ENCODE data around the gene CACNA1E.

Gene CACNA1E

DNA sequence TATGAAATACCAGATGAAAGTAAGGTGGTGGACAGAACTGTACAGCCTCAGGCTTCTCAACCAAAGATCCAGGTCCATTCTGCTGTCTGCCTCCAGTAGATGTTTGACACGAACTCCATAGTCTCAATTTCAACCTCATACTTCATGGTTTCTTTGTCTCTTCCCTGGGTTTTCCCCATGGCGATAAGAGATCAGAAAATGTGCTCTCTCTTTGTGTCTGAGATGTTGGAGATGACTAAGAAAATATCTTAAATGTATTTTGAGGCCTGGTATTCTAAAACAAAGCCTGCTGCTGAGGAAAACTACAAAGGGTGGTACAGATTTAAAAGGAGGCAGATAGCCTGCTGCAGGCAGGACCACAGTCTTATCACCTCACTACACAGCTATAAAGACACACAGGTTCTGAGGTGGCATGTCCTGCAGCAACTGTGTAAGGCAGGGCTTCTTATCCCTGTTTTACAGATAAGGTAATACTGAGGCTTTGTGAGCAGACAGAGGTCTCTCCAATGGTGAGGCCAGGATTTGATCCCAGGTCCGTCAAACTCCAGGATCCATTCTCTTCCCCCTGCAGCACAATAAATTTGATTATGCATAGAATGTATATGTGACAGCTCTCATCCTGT is 40.0 kb upstream of the CACNA1E start:
- TF ChIP-seq, protein P1, sequence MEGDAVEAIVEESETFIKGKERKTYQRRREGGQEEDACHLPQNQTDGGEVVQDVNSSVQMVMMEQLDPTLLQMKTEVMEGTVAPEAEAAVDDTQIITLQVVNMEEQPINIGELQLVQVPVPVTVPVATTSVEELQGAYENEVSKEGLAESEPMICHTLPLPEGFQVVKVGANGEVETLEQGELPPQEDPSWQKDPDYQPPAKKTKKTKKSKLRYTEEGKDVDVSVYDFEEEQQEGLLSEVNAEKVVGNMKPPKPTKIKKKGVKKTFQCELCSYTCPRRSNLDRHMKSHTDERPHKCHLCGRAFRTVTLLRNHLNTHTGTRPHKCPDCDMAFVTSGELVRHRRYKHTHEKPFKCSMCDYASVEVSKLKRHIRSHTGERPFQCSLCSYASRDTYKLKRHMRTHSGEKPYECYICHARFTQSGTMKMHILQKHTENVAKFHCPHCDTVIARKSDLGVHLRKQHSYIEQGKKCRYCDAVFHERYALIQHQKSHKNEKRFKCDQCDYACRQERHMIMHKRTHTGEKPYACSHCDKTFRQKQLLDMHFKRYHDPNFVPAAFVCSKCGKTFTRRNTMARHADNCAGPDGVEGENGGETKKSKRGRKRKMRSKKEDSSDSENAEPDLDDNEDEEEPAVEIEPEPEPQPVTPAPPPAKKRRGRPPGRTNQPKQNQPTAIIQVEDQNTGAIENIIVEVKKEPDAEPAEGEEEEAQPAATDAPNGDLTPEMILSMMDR (IDR thresholded peaks at IDR 0.05; ENCODE audit: low read depth, low read length) = no peak
- Histone ChIP-seq H3K27me3 (no peaks in the 10 kb centered on the region), H3K4me3 (ENCODE audit: low read depth, low read length) (no peak overlapping the region), H3K4me1 (no peaks in the 10 kb centered on the region), H3K36me3 (no peaks in the 10 kb centered on the region), H3K9me3 (no peaks in the 10 kb centered on the region)
- no peak for DNase-seq

DNA sequence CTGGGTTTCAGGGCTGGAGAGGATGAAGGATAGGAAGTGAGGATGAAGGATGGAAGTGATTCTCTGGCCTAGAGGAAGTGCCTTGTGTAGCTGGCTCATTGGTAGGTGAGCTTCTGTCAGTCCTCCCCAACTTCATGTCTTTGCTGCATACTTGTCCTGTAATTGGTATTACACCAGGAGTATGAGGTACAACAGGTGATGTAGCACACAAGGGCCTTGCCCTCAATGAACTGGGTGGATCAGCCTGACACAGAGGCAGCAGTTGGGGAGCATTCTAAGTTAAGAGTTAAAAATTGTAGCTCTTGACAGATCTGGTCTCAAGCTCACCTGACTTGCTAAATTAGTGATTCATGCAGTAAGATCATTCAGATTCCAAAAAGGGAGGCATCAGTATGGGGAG is 37.9 kb upstream of the CACNA1E start:
- no peaks in the 10 kb centered on the region for H3K36me3 ChIP-seq
- TF ChIP-seq, protein P1 (IDR thresholded peaks at IDR 0.05; ENCODE audit: low read depth, low read length) = no peak
- no peaks in the 10 kb centered on the region for H3K27me3 ChIP-seq
- no peaks in the 10 kb centered on the region for H3K4me1 ChIP-seq
- H3K4me3 ChIP-seq (ENCODE audit: low read depth, low read length) = no peak overlapping the region
- DNase-seq = no peak
- no peaks in the 10 kb centered on the region for H3K9me3 ChIP-seq

DNA sequence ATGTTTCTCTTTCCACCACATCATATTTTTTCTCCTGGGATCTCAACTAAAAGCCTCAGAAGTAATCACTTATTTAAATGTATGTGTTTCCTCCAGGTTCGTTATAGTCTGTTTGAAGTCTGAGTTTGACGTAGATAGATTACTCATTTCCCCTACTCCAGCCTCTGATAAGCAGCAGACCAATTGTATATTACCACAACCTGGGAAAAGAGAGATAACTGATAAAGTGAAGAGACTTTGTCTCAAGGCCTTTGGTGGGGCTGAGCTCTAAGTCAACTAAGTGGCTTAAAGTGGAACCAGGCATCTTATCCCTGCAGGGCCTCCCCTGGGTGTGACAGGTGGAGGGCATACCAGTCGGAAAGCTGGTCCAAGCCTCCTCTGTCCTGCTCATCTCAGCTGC is 34.9 kb upstream of the CACNA1E start:
- H3K36me3 ChIP-seq = no peaks in the 10 kb centered on the region
- TF ChIP-seq, protein P1 (IDR thresholded peaks at IDR 0.05; ENCODE audit: low read depth, low read length) = no peak
- H3K27me3 ChIP-seq = no peaks in the 10 kb centered on the region
- no peak for DNase-seq
- H3K4me1 ChIP-seq = no peaks in the 10 kb centered on the region
- no peaks in the 10 kb centered on the region for H3K9me3 ChIP-seq
- no peak overlapping the region for H3K4me3 ChIP-seq (ENCODE audit: low read depth, low read length)

DNA sequence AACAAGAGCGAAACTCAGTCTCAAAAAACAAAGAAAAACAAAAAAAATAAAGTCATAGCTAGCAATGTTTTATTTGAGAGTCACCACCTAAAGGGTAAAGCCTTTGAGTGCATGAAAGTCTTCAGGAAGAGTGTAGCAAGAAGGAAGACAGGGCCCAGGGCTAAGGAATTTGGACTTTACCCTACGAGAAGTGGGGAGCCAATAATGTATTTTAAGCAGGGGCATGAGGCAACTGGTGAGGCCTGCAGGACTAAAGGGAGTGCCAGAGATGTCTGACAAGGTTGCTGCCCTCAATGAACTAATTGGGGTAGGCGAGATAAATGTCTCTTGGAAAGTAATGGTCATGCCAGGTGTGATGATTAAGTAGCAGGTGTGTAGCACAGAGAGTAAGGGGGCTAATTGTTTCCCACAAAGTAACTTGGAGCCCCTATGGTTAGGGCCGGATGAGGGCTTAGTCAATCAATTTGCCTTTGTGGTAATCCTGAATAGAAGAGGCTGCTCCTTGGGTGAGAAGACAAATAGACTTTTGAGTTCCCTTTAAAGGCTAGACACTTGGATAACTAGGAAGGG is 31.6 kb upstream of the CACNA1E start:
- no peaks in the 10 kb centered on the region for H3K9me3 ChIP-seq
- H3K36me3 ChIP-seq = no peaks in the 10 kb centered on the region
- H3K4me3 ChIP-seq (ENCODE audit: low read depth, low read length) = no peak overlapping the region
- DNase-seq = no peak
- no peaks in the 10 kb centered on the region for H3K4me1 ChIP-seq
- TF ChIP-seq, protein P1 (IDR thresholded peaks at IDR 0.05; ENCODE audit: low read depth, low read length) = no peak
- H3K27me3 ChIP-seq = no peaks in the 10 kb centered on the region

DNA sequence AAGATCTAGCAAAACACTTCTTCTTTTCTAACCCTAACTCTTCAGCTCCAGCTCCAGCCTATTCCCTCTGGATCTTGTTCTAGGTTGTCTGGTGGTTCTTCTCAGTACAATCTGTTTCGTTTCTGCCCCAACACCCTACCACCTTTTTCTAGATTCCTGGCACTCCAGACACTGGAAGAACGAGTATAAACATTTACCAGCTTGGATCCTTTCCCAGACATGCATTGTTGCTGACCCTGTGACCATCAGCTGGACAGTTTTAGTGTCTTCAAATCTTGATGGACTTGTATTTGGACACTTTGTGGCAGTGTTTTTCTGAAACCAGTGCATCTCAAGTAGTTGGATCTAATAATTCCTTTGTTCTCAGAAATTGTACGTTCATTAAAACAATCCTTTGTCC is 30.6 kb upstream of the CACNA1E start:
- DNase-seq = no peak
- Histone ChIP-seq H3K4me3 (ENCODE audit: low read depth, low read length) (no peak overlapping the region), H3K36me3 (no peaks in the 10 kb centered on the region), H3K9me3 (no peaks in the 10 kb centered on the region), H3K4me1 (no peaks in the 10 kb centered on the region), H3K27me3 (no peaks in the 10 kb centered on the region)
- TF ChIP-seq, protein P1 (IDR thresholded peaks at IDR 0.05; ENCODE audit: low read depth, low read length) = no peak

DNA sequence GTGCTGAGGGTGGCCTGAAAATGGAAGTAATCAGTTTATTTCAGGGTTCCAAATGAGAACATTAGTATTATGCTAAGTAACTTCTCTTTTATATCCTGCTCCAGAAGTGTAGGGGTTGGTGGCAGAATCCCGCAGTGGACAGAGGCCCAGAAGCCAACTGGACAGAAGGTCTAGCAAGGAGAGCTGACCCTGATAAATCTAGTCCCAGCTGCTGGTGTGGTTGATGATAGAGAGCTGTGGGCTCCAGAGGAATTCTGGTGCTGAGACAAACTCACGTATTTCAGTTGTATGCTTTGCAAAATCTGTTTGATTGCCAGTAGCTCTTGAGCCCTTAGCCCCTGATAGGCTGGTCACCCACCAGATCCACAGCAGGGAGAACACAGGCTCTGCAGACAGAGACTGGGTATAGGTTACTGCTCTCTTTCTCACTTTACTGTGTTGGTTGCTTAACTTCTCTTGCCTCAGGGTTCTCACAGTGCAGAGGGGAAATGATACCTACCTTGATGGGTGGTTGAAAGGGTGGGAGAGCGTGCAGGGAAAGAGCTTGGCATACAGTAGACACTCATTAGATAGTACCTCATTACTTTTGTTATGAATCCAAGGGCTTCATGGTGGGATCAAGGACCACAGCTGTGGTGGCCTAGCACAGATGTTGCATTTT is 29.6 kb upstream of the CACNA1E start:
- Histone ChIP-seq H3K4me3 (ENCODE audit: low read depth, low read length) (no peak overlapping the region), H3K9me3 (no peaks in the 10 kb centered on the region), H3K36me3 (no peaks in the 10 kb centered on the region), H3K27me3 (no peaks in the 10 kb centered on the region), H3K4me1 (no peaks in the 10 kb centered on the region)
- TF ChIP-seq, protein P1 (IDR thresholded peaks at IDR 0.05; ENCODE audit: low read depth, low read length) = no peak
- no peak for DNase-seq

Data from BE2C (cell line).